ENCODE results near the gene ZNF335. TPM values are rescaled to one million over a fixed set of nuclear protein-coding genes. Genes with fewer than 3 reads are reported as not detected.

ZNF335 gene
- total and polyA plus RNA-seq, 2 of the 13 experiments (the other 11 are each of a cell fraction or from before 2014, with no cell fraction given) = 9.7 to 13.7 TPM

GRCh38 chr20:45934046-45934585, 37.9 kb downstream of the ZNF335 start (continued):
- no peak for TF ChIP-seq RFX5 (IDR thresholded peaks at IDR 0.05; ENCODE audit: low read depth, low read length)
- peak; percentile 65; the same call in 1 of the 2 replicates for TF ChIP-seq TP53 (CRISPR knock-in tag; conservative IDR thresholded peaks at IDR 0.05)
- no peak; the same call in 1 of the 2 replicates for TF ChIP-seq CAMTA2 (CRISPR knock-in tag; IDR thresholded peaks at IDR 0.05; ENCODE audit: borderline replicate concordance)
- no peak for TF ChIP-seq TAF15 (IDR thresholded peaks at IDR 0.05; ENCODE audit: low read depth, low read length, poor library complexity, severe bottlenecking)
- TF ChIP-seq PCBP2 (optimal IDR thresholded peaks at IDR 0.05; ENCODE audit: low read depth, low read length, poor library complexity, severe bottlenecking) = no peak
- TF ChIP-seq, protein P1, sequence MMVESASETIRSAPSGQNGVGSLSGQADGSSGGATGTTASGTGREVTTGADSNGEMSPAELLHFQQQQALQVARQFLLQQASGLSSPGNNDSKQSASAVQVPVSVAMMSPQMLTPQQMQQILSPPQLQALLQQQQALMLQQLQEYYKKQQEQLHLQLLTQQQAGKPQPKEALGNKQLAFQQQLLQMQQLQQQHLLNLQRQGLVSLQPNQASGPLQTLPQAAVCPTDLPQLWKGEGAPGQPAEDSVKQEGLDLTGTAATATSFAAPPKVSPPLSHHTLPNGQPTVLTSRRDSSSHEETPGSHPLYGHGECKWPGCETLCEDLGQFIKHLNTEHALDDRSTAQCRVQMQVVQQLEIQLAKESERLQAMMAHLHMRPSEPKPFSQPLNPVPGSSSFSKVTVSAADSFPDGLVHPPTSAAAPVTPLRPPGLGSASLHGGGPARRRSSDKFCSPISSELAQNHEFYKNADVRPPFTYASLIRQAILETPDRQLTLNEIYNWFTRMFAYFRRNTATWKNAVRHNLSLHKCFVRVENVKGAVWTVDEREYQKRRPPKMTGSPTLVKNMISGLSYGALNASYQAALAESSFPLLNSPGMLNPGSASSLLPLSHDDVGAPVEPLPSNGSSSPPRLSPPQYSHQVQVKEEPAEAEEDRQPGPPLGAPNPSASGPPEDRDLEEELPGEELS (CRISPR knock-in tag; IDR thresholded peaks at IDR 0.05) = no peak
- peak; percentile 98; the same call in 1 of the 2 replicates for TF ChIP-seq PAWR (CRISPR knock-in tag; IDR thresholded peaks at IDR 0.05; ENCODE audit: borderline replicate concordance)
- TF ChIP-seq, protein P2, sequence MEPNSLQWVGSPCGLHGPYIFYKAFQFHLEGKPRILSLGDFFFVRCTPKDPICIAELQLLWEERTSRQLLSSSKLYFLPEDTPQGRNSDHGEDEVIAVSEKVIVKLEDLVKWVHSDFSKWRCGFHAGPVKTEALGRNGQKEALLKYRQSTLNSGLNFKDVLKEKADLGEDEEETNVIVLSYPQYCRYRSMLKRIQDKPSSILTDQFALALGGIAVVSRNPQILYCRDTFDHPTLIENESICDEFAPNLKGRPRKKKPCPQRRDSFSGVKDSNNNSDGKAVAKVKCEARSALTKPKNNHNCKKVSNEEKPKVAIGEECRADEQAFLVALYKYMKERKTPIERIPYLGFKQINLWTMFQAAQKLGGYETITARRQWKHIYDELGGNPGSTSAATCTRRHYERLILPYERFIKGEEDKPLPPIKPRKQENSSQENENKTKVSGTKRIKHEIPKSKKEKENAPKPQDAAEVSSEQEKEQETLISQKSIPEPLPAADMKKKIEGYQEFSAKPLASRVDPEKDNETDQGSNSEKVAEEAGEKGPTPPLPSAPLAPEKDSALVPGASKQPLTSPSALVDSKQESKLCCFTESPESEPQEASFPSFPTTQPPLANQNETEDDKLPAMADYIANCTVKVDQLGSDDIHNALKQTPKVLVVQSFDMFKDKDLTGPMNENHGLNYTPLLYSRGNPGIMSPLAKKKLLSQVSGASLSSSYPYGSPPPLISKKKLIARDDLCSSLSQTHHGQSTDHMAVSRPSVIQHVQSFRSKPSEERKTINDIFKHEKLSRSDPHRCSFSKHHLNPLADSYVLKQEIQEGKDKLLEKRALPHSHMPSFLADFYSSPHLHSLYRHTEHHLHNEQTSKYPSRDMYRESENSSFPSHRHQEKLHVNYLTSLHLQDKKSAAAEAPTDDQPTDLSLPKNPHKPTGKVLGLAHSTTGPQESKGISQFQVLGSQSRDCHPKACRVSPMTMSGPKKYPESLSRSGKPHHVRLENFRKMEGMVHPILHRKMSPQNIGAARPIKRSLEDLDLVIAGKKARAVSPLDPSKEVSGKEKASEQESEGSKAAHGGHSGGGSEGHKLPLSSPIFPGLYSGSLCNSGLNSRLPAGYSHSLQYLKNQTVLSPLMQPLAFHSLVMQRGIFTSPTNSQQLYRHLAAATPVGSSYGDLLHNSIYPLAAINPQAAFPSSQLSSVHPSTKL (CRISPR knock-in tag; IDR thresholded peaks at IDR 0.05) = no peak
- peak; percentile 95 for TF ChIP-seq ZNF761 (CRISPR knock-in tag; conservative IDR thresholded peaks at IDR 0.05)
- TF ChIP-seq, protein P3, sequence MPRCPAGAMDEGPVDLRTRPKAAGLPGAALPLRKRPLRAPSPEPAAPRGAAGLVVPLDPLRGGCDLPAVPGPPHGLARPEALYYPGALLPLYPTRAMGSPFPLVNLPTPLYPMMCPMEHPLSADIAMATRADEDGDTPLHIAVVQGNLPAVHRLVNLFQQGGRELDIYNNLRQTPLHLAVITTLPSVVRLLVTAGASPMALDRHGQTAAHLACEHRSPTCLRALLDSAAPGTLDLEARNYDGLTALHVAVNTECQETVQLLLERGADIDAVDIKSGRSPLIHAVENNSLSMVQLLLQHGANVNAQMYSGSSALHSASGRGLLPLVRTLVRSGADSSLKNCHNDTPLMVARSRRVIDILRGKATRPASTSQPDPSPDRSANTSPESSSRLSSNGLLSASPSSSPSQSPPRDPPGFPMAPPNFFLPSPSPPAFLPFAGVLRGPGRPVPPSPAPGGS (CRISPR knock-in tag; IDR thresholded peaks at IDR 0.05) = no peak
- TF ChIP-seq ARNTL (CRISPR knock-in tag; IDR thresholded peaks at IDR 0.05) = 0 out of 2 replicates have a peak, but pooled peaks have one; percentile 39
- no peak for TF ChIP-seq KDM4B (CRISPR knock-in tag; IDR thresholded peaks at IDR 0.05)
- no peak; the same call in 1 of the 2 replicates for TF ChIP-seq SP140L (CRISPR knock-in tag; IDR thresholded peaks at IDR 0.05; ENCODE audit: borderline replicate concordance)
- TF ChIP-seq ZNF7 (CRISPR knock-in tag; IDR thresholded peaks at IDR 0.05) = no peak
- 0 out of 2 replicates have a peak, but pooled peaks have one; percentile 9 for TF ChIP-seq ZNF841 (CRISPR knock-in tag; IDR thresholded peaks at IDR 0.05; ENCODE audit: borderline replicate concordance)
- TF ChIP-seq ZNF777 (CRISPR knock-in tag; IDR thresholded peaks at IDR 0.05) = 0 out of 2 replicates have a peak, but pooled peaks have one; percentile 33
- TF ChIP-seq EZH2 (conservative IDR thresholded peaks at IDR 0.05; ENCODE audit: low read depth, low read length) = no peak
- no peak for TF ChIP-seq WIZ (CRISPR knock-in tag; IDR thresholded peaks at IDR 0.05)
- peak; percentile 92 for TF ChIP-seq ZNF343 (CRISPR knock-in tag; IDR thresholded peaks at IDR 0.05)
- TF ChIP-seq ZKSCAN5 (CRISPR knock-in tag; IDR thresholded peaks at IDR 0.05) = no peak
- TF ChIP-seq PHB2 (IDR thresholded peaks at IDR 0.05; ENCODE audit: partially characterized antibody) = no peak
- TF ChIP-seq EEA1 (CRISPR knock-in tag; IDR thresholded peaks at IDR 0.05; ENCODE audit: borderline replicate concordance) = no peak

Data from HepG2 (cell line).